Ramos (cell line): Measurements from ENCODE around the gene DUSP1.

ENCODE experiments used
- in situ Hi-C: fragments of 300-500 bp; cut with MboI; formaldehyde crosslinking; loops from one replicate; pipeline ENCODE4 v1.14.3; 2022; ENCODE audit warnings: low sequenced_read_pairs; ENCODE audit not compliant: unreplicated experiment

The DUSP1 gene

GRCh38 chr5:172748341-172748843, 22.6 kb downstream of the DUSP1 start:
- in situ Hi-C loops = no loop called here

DNA sequence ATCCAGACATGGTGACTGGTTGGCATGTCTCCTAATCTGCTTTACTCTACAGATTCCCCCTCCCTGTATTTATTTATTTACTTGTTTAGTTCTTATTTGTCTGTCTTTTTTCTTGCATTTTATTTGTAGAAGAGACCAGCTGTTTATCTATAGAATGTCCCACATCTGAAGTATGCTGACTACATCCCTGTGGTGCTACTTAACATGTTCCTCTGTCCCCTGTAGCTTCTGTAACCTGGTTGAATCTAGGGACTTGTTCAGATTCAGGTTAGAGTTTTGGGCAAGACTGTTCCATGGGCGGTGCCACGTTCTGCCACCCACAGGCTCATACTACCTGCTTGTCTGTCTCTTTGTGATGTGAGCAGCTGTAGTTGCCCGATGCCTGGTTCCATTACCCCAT, 23.5 kb downstream of the DUSP1 start:
- in situ Hi-C loops = no loop called here

- in situ Hi-C loops = no loop called here
These were observed 24.3 kb downstream of the DUSP1 start for GRCh38 chr5:172746725-172747124.

DNA sequence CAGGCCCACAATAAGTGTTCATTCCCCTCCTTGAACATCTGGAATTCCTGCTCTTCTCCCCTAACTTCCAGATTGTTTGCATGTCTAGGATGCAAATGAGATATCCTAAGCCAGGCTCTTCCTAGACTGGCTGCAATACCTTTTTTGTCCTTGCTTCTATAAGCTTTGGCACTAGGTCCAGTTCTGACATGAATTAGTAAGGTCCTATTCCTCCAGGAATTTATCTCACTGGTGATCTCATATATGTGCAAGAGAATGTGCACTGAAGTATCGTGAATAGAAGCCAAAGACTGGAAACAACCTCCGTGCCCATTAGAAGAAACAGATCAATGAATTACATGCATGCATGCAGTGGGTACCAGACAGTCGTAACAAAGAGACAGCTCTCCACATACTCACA, 25.2 kb downstream of the DUSP1 start:
- in situ Hi-C loops = no loop called here

- in situ Hi-C loops = no loop called here
These were observed 25.6 kb downstream of the DUSP1 start for GRCh38 chr5:172745406-172745805.

DNA sequence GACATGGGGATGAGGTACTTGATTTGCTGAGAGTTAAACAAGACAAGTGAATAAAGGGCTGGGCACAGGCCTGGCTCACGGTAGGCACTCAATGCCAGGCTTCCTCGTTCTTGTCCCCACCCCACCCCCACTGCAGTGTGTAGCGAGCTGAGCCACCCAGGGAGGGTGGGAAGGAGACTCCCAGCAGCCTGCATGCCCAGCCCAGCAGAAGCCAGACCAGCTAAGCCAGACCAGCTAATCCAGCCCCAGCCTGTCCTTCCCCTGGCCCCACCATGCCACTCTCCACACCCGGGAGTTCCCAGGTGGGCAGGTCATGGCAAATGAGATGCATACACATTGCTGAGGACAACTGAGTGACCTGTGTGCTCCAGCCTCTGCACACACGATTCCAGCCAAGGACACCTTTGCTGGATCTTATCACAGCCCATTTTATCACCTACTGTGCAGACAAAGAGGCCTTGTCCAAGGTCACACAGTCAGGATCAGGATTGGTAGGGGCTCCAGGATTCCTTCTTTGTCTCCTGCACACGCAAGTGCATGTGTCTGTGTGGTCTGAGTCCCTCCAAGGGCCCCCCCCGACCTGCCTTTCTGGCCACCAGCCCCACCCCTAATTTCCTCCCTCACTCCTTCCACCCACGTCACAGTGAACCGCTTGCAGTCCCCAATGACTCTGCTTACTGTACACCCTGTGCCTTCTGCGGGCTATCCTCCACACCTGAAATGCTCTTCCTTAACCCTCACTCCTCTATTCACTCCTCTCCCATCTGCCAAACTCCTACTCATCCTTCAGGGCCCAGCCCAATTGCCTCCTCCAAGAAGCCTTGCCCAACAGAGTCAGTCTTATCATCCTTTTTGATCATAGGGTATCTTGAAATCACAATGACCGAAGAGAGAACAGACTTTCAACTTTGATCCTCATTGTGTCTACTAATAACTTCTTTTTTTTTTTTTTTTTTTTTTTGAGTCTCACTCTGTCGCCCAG, 26.6 kb downstream of the DUSP1 start:
- in situ Hi-C loops = no loop called here

DNA sequence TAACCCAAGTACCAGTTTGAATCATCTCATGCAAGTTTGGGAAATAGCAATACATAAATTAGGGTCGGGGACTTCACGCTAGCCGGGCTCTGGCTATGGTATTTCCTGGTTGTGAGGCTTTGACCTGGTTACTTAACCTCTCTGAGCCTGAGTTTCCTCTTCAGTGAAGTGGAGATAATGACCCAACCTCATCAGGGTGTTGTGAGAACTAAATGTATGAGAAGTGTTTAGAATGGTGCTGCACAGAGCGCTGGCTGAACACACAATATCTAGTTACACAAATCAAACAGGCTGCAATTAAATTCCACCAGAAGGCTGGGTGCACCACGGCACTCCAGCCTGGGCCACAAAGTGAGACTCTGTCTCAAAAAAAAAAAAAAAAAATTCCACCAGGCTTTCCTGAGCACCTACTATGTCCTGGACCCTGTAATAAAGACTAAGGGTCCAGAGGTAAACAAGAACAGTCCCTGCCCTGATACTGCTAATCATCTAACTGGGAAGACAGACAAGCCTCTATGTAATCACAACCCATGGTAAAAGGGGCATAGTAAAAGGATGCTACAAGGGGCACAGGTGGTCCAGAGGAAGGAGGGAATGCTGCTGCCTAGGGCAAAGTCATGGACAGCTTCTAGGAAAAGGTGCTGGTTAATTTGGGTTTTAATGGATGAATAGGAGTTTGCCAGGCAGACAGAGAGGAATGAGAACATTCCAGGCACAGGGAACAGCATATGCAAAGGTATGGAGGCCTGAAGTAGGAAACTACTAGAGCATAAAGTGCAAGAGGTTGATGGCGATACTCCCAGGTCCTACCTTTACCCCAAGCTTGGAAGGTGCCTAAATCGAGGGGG, 27.7 kb downstream of the DUSP1 start:
- in situ Hi-C loops = no loop called here

GRCh38 chr5:172741206-172741582, 29.8 kb downstream of the DUSP1 start:
- in situ Hi-C loops = no loop called here

DNA sequence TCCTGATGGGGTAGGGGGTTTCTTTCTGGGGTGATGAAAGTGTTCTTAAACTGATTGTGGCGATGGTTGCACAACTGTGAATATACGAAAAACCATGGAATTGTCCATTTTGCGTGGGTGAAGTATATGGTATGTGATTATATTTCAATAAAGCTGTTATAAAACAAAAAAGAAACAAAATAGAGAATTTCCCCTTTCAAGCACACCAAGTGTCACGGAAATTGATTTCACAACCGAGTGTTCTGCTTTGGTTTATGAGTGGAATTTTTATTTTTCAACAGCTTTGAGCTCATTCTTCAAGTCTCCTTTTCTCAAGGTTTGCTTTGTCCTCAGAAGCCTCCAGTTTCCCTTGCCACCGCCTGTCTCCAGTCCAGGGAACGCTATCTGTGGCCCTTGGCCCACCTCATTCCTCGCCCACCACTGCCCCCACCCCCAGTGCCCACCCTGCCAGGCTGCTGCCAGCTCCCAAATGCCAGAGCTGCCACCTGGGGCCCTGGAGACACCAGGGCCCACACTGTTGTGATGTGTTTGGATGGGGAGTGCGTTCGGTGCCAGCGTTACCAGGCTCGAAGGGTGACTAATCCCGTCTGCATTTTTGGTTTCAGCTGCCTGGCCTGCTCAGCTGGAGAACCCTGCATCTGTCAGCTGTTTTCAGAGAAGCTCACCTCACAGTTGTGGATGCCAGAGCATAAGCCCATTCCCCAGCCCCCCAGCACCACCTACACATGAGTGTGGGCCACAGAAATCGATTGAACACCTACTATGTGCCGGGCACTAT, 30.4 kb downstream of the DUSP1 start:
- in situ Hi-C loops = no loop called here

- in situ Hi-C loops = no loop called here
These were observed 31.6 kb downstream of the DUSP1 start for GRCh38 chr5:172739375-172739774.

GRCh38 chr5:172736508-172737135, 34.4 kb downstream of the DUSP1 start:
- in situ Hi-C loops = no loop called here

- in situ Hi-C loops = no loop called here
These were observed 35.7 kb downstream of the DUSP1 start for GRCh38 chr5:172735141-172735831.

- in situ Hi-C loops = no loop called here
These were observed 37.0 kb downstream of the DUSP1 start for GRCh38 chr5:172733974-172734346.

DNA sequence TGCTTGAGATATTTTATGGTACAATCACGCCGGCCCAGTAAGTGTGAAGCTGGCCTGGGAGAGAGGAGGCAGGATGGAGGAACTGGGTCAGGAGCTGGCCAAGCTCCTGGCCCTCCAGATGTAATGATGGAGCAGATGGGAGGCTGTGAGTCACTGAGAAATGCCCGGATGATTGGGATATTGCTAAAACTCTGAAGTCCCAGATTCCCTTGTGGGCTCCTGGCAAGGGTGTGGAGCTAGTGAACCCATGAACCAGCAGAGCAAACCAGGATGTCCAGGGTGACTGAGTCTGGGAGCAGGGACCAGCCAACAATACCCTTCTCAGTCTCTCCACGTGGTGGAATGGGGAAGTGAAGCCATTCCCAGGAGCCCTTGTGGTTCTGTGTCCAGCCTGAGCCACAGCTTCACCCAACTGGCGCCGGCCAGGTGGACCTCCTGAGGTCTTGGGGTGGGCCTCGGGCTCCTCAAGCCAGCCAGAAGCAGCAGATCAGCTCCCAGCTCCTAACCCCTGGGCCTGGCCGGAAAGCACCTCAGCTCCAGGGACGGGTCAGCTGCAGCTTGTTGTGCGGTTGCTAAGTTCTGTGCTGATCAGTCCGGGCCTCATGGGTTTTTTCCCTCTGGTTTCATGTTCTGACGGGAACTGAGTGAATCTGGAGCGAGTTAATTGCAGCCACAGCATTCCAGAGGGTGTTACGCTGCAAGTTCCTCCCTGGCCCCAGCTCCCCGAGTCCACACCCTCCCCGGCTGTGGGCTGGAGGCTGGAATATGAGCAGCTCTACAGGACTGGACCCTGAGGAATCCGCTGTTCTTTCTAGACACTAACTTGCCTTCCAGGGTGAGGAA, 37.6 kb downstream of the DUSP1 start:
- in situ Hi-C loops = no loop called here

DNA sequence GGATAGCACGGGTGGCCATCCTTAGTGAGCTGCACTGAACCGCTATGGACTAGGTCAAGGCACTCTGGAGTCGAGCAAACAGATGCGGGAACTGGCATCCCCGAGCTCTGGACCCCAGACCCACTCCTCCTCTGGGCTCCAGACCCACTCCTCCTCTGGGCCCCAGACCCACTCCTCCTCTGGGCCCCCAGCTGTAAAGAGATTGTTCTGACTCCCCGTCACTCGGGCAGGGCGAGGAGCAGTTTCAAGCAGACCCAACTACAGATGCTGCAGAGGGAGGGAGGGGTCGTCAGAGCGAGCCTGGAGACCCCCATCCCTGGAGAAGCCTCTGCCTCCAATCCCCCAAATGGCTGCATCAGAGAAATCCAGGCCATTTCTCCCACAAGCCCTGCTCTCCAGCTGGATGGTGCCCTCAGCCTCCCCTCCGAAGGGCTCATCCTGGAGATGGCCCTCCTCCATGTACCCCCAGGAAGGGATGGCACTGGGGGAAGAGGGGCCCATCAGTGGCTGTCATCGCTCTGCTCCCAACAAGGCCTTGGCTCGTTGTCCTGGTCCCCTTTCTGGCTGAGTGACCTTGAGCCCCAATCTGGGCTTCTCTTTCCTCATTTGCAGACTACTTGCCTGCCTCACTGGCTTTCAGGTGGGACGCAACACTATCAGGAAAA, 38.7 kb downstream of the DUSP1 start:
- in situ Hi-C loops = no loop called here

DNA sequence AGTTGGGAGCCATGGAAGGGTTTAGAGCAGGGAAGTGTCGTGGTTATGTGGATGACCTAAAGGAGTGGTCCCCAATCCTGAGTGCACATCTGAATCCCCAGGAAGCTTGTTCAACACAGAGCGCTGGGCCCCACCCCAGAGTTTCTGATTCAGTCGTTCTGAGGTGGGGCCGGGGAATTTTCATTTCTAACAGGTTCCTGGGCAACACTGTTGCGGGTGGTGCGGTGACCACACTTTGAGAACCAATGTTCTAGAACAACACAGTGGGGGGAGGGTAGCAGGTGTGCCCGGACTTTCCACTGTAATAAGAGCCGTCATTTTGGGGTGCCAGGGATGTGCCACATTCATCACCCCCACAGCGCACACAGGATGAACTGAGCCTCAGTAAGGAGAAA, 39.3 kb downstream of the DUSP1 start:
- in situ Hi-C loops = no loop called here

DNA sequence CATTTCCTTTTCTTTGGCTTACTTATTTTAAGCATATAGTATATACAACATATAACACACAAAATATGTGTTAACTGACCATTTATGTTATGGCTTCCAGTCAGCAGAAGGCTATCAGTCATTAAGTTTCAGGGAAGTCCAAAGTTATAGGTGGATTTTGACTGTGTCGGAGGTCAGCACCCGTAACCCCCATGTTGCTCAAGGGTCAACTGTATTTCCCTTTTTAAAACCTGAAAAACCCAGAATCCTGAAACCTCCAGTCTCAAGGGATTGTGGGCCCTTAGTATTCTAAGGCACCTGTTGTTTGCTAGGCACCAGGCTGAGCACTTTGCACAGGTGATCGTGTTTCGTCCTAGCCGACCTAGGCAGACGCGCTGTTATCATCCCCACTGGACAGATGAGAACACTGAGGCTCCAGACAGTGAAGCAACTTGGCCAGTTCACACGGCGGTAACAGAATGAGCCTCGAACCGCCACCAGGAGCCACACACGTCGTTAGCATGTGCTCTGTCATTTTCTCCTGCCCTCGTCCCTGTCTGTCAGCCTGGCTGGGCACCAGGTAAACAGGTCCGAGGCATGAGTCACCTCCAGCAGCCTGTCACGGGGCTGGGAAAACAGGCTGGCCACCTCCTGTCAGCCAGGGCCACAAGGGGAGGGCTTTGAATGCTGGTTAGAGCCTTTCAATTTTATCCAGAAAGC, 39.9 kb downstream of the DUSP1 start:
- in situ Hi-C loops = no loop called here
